Lung microvascular endothelial cell (primary cell): ENCODE measurements around the gene CCNL1. TPM values are rescaled to one million over a fixed set of nuclear protein-coding genes. Genes with fewer than 3 reads are reported as not detected.
A peak's percentile ranks its signal among the peaks of the same experiment; 100 is the strongest.

ENCODE experiments used
- DNase-seq, 2 donors: peaks; one replicate each; pipeline versions ENCODE4 v3.0.0 to v3.0.0-alpha.2; 2010; ENCODE audit warnings: low read depth in 2 of 2
- total RNA-seq: library from RNA; depleted of rRNA; stranded (reverse); fragments of >200 nt; gene quantifications from 2 replicates; pipeline ENCODE4 v1.2.1, GENCODE V29; 2014

CCNL1 gene
- total RNA-seq, 1 donor from 2014 or later: 171 TPM

- DNase-seq: no peak
These were observed 12.8 kb upstream of the CCNL1 start for GRCh38 chr3:157172746-157173145.

GRCh38 chr3:157170861-157171260, 10.9 kb upstream of the CCNL1 start:
- no peak for DNase-seq

GRCh38 chr3:157167371-157168042, 7.6 kb upstream of the CCNL1 start:
- no peak for DNase-seq

- no peak for DNase-seq
These were observed 6.6 kb upstream of the CCNL1 start for GRCh38 chr3:157166561-157166960.

GRCh38 chr3:157166115-157166514, 6.2 kb upstream of the CCNL1 start:
- DNase-seq: no peak

GRCh38 chr3:157163217-157163953, 3.4 kb upstream of the CCNL1 start:
- no peak for DNase-seq

GRCh38 chr3:157162620-157163019, 2.7 kb upstream of the CCNL1 start:
- peak; percentile 33 to 44 for DNase-seq

- peak; percentile 90 to 93 for DNase-seq
These were observed 894 bp upstream of the CCNL1 start for GRCh38 chr3:157160658-157161424.

GRCh38 chr3:157159037-157159761, 748 bp downstream of the CCNL1 start:
- peak; percentile 64 to 81 for DNase-seq

- no peak for DNase-seq
These were observed 2.1 kb downstream of the CCNL1 start for GRCh38 chr3:157157836-157158235.

- DNase-seq: peak in 1 of 2 donors; percentile 28
These were observed 2.9 kb downstream of the CCNL1 start for GRCh38 chr3:157156837-157157635.

GRCh38 chr3:157155591-157155990, 4.4 kb downstream of the CCNL1 start:
- DNase-seq: no peak

GRCh38 chr3:157154563-157155330, 5.2 kb downstream of the CCNL1 start:
- peak in 1 of 2 donors; percentile 16 for DNase-seq

- DNase-seq: no peak
These were observed 7.0 kb downstream of the CCNL1 start for GRCh38 chr3:157152930-157153329.

GRCh38 chr3:157152438-157152837, 7.5 kb downstream of the CCNL1 start:
- no peak for DNase-seq

GRCh38 chr3:157151627-157152026, 8.3 kb downstream of the CCNL1 start:
- DNase-seq: no peak

GRCh38 chr3:157151151-157151550, 8.8 kb downstream of the CCNL1 start:
- no peak for DNase-seq

GRCh38 chr3:157149136-157149696, 10.7 kb downstream of the CCNL1 start:
- DNase-seq: no peak

- no peak for DNase-seq
These were observed 11.6 kb downstream of the CCNL1 start for GRCh38 chr3:157148196-157148889.
